ENCODE measurements around the gene GSG1L. TPM values are rescaled to one million over a fixed set of nuclear protein-coding genes. Genes with fewer than 3 reads are reported as not detected.

GSG1L gene
- total RNA-seq, 3 donors from 2014 or later = not detected

DNA sequence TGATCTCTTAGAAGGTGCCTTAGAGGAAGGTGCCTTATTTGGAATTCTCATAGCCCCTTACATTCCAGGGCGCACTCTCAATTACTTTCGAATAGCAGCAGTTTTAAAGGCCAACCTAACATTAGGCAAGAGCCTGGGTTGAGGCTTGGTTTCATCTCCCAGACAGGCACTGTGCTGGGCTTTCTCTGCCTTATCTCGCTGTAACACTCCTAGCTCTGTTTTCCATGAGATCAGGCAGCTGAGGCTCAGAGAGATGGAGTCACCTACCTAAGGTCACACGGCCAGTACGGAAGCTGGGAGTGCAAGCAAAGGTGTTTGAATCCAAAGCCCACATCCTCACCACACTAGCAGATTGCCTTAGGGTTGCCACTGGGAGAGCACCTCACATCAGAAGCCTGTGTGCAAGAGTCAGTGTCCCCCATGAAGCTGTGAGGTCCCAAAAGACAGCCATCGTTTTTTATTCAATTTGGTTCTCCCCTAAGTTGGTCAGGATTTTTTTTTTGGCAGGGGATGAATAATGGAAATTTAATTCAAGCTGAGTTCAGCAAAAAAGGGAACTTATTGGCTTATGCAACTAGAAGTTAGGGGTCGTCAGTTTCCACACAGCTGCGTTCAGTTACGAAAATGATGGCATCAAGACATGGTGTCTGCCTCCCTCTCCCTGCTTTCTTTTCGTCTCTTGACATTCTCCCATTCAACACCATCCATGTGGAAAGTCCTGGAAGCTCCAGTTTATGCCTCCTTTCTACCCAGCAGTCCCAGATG lies 307.1 kb downstream of the GSG1L start:
- TF ChIP-seq, protein P1, sequence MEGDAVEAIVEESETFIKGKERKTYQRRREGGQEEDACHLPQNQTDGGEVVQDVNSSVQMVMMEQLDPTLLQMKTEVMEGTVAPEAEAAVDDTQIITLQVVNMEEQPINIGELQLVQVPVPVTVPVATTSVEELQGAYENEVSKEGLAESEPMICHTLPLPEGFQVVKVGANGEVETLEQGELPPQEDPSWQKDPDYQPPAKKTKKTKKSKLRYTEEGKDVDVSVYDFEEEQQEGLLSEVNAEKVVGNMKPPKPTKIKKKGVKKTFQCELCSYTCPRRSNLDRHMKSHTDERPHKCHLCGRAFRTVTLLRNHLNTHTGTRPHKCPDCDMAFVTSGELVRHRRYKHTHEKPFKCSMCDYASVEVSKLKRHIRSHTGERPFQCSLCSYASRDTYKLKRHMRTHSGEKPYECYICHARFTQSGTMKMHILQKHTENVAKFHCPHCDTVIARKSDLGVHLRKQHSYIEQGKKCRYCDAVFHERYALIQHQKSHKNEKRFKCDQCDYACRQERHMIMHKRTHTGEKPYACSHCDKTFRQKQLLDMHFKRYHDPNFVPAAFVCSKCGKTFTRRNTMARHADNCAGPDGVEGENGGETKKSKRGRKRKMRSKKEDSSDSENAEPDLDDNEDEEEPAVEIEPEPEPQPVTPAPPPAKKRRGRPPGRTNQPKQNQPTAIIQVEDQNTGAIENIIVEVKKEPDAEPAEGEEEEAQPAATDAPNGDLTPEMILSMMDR (IDR thresholded peaks at IDR 0.05) = no peak
- TF ChIP-seq POLR2A (IDR thresholded peaks at IDR 0.05) = no peak
- TF ChIP-seq POLR2AphosphoS5 (IDR thresholded peaks at IDR 0.05) = no peak
- intact Hi-C loops (cut with DNase I; ENCODE audit: low total_unique reads) = no loop called here
- no peak overlapping the region for H3K27ac ChIP-seq

DNA sequence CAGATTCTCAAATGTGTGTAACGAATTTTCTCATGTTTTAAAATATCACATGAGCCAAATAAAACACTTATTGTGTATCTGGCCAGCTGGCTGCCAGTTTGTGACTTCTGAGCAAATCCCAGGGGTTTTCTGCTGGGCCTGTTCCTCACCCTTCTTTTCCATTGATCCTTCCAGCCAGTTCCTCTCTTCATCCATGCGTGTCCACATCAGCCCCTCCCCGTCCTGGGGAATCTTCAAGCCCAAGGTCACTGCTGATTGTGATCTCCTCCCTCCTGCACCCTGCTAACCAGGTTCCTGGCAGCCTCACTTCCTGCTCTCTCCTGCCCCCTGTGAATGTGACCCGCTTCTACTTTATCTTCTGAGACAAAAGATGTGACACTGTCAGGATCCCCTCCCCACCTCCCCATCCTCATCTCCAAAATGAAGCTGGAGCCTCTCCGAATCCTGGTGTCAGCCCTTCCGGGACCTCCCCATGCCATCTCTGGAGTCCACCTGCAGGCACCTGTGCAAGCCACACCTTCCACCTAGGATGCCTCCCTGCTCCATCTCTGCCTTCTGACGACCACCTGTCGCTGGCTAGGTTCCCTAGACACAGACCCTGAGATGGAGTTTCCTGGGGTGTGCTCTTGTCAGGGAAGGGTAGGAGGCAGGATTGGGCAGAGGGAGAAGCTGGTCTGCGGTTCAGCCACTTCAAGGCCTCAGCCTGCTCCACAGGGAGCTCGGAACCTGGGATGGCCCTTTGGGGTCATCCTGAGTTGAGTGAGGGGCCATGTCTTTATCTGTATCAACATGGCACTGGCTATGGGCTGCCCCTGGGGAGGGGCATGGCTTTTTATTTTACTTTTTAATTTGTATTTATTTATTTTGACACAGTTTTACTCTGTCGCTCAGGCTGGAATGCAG lies 308.5 kb downstream of the GSG1L start:
- Histone ChIP-seq H3K27ac (no peak overlapping the region), H3K4me1 (no peaks in the 10 kb centered on the region), H3K36me3 (no peaks in the 10 kb centered on the region), H3K9me3 (no peaks in the 10 kb centered on the region), H3K27me3 (no peaks in the 10 kb centered on the region), H3K4me3 (no peak overlapping the region)
- intact Hi-C loops (cut with DNase I; ENCODE audit: low total_unique reads) = no loop called here
- DNase-seq (ENCODE audit: low spot score in 2 of 2) = no peak
- TF ChIP-seq, protein P1 (IDR thresholded peaks at IDR 0.05) = no peak
- TF ChIP-seq POLR2AphosphoS5 (IDR thresholded peaks at IDR 0.05) (no peak), POLR2A (IDR thresholded peaks at IDR 0.05) (no peak)

More for the DNA sequence above, 307.1 kb downstream of the GSG1L start:
- H3K36me3 ChIP-seq = no peaks in the 10 kb centered on the region
- no peak overlapping the region for H3K4me3 ChIP-seq
- no peaks in the 10 kb centered on the region for H3K27me3 ChIP-seq
- DNase-seq (ENCODE audit: low spot score in 2 of 2) = no peak
- no peaks in the 10 kb centered on the region for H3K9me3 ChIP-seq
- H3K4me1 ChIP-seq = no peaks in the 10 kb centered on the region

DNA sequence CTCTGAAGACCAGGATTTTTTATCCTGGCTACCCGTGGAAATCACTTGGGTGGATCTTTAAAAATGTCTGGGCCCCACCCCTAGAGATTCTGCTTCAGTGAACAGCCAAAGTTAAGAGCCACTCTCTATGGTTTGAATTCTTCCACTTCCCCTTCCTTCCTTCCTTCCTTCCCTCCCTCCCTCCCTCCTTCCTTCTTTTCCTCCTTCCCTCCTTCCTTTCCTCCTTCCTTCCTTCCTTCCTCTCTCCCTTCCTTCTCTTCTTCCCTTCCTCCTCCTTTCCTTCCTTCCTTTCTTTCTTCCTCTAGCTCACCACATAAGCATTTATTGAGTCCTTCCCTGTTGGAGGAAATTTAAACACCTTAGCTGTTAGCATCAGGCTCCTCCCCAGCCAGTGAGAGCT lies 310.0 kb downstream of the GSG1L start:
- TF ChIP-seq, protein P1 (IDR thresholded peaks at IDR 0.05) = no peak
- TF ChIP-seq POLR2A (IDR thresholded peaks at IDR 0.05) = no peak
- TF ChIP-seq POLR2AphosphoS5 (IDR thresholded peaks at IDR 0.05) = no peak
- Histone ChIP-seq H3K27ac (no peak overlapping the region), H3K4me1 (no peaks in the 10 kb centered on the region), H3K4me3 (no peak overlapping the region), H3K9me3 (no peaks in the 10 kb centered on the region), H3K27me3 (no peaks in the 10 kb centered on the region), H3K36me3 (no peaks in the 10 kb centered on the region)
- DNase-seq (ENCODE audit: low spot score in 2 of 2) = no peak
- intact Hi-C loops (cut with DNase I; ENCODE audit: low total_unique reads) = no loop called here

DNA sequence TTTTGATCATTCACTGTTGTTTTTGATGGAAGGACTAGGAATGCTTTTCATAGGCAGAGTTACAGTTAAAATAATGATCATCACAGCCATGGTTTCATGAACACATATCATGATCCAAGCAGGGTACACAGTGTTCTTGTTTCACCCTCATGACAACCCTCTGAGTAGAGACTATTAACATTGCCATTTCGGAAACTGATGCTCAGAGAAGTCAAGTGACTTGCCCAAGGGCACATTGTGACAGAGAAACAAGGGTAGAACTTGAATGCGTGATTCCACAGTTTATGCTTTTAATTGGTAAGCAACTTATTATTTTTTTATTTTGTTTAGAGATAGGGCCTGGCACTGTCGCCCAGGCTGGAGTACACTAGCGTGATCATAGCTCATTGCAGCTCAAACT lies 311.3 kb downstream of the GSG1L start:
- no peaks in the 10 kb centered on the region for H3K9me3 ChIP-seq
- no peak for DNase-seq (ENCODE audit: low spot score in 2 of 2)
- H3K27me3 ChIP-seq = no peaks in the 10 kb centered on the region
- no peaks in the 10 kb centered on the region for H3K4me1 ChIP-seq
- intact Hi-C loops (cut with DNase I; ENCODE audit: low total_unique reads) = loop anchor here (1.0 kb wide), 1 partner anchor 34 kb away; no protein-coding TSS in a partner anchor
- H3K27ac ChIP-seq = no peak overlapping the region
- TF ChIP-seq, protein P1 (IDR thresholded peaks at IDR 0.05) = no peak
- TF ChIP-seq POLR2AphosphoS5 (IDR thresholded peaks at IDR 0.05) = no peak
- TF ChIP-seq POLR2A (IDR thresholded peaks at IDR 0.05) = no peak
- no peak overlapping the region for H3K4me3 ChIP-seq
- no peaks in the 10 kb centered on the region for H3K36me3 ChIP-seq

DNA sequence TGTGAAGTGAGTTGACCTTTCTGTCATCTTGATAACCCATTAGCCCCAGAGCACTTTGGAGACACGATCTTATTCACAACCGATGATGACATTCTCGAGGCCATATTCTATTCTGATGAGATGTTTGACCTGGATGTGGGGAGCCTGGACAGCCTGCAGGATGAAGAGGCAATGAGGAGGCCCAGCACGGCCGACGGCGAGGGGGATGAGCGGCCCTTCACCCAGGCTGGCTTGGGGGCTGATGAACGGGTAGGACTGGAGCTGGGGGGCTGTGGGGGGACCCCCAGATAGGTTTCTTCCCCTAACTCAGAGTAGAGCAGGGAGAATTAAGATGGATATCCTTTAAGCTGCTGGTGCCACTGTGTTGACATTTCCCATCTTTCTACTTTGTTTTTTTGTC lies 311.8 kb downstream of the GSG1L start:
- no peak overlapping the region for H3K4me3 ChIP-seq
- intact Hi-C loops (cut with DNase I; ENCODE audit: low total_unique reads) = loop anchor here (1.0 kb wide), 1 partner anchor 35 kb away; no protein-coding TSS in a partner anchor
- DNase-seq (ENCODE audit: low spot score in 2 of 2) = no peak
- H3K4me1 ChIP-seq = no peaks in the 10 kb centered on the region
- no peak overlapping the region for H3K27ac ChIP-seq
- H3K9me3 ChIP-seq = no peaks in the 10 kb centered on the region
- no peak for TF ChIP-seq POLR2AphosphoS5 (IDR thresholded peaks at IDR 0.05)
- TF ChIP-seq POLR2A (IDR thresholded peaks at IDR 0.05) = no peak
- TF ChIP-seq, protein P1 (IDR thresholded peaks at IDR 0.05) = no peak
- H3K27me3 ChIP-seq = no peaks in the 10 kb centered on the region
- H3K36me3 ChIP-seq = no peaks in the 10 kb centered on the region
